ENCODE results near the gene DNAJB13.
"Not testable (repeated sequence)": the region's sequence is repeated elsewhere in the genome, so short reads cannot be mapped to it uniquely, and the experiment has no call there.

The DNAJB13 gene

GRCh38 chr11:73950869-73951710 lies at the start of gene DNAJB13:
Gene DNAJB13, plus strand, starts transcription at chr11:73951026. Its CDS starts 44 bp downstream, at chr11:73951070.
- no peak for DNase-seq

DNA sequence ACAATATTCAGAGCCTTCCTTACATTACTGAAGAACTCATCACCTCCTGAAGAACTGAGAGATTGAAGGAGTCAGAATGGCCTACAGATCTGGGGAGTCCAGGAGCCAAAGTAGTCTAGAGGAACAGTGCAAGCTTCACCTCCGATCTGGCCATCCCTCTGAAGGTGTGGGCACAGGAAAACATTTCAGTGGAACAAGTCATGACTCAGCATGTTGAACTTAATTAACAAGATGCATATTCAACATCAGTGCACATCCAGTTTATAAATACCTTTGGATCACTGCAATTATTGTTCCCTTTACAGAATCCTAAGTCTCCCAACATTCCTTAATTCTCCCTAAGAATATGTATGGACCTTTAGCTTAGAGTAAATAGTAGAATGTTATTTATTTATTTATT lies 48.5 kb upstream of the DNAJB13 start:
- no peak for DNase-seq

- DNase-seq = no peak
These were observed 43.6 kb upstream of the DNAJB13 start for GRCh38 chr11:73907191-73907590.

DNA sequence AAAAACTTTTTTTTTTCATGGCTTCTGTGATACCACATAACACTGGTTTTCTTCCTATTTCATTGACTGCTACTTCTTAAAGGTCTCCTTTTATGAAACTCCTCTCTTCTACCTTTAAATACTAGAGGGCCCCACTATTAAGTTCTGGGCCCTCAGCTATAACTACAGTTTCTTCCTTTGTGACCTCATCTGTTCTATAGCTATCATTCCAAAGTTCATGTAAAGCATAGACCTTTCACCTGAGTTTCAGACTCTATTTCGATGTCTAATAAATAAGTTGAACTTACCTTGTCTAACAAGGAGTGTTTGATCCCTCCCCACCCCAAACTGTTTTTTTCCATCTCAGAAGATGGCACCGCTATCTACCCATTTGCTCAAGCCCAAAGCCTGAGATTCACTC lies 38.8 kb upstream of the DNAJB13 start:
- DNase-seq = no peak

GRCh38 chr11:73913472-73913871 lies 37.4 kb upstream of the DNAJB13 start:
- DNase-seq = no peak

DNA sequence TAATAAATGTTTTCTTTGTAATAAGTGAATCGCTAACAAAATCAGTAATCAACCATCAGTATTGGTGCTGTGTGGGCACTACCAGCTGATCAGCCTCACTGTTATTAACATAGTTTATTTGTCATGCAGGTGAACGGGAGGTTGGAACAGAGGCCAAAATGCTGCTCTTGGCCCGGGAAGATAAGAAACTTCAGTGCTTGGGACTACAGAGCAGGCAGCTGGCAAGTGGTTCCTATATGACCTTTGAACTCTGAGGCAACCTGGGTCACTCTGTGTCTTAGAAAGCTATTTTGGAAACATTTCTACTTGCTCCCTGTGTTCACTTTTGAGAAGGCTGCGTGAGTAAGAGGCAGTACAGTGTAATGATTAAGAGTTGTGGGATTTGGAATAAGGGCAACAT lies 36.5 kb upstream of the DNAJB13 start:
- no peak for DNase-seq

DNA sequence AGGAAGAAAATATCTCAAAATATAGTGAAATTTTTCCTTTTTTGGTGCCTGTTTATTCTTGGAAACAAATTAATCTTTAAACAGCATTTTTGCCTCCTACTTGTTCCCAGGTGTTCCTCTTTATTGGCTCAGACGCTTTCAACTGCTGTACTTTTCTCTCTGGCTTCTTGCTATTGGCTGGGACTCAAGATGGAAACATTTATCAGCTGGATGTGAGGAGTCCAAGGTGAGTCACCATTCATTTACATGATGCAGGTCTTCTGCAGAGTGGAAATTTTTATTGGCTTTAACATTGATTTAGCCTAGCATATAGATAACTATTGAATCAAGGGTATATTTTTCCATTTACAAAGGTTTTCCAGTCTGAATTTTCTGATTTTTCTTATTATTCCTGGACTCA lies 34.4 kb upstream of the DNAJB13 start:
- DNase-seq = no peak

- no peak for DNase-seq
These were observed 29.6 kb upstream of the DNAJB13 start for GRCh38 chr11:73921180-73921579.

- no peak for DNase-seq
These were observed 21.4 kb upstream of the DNAJB13 start for GRCh38 chr11:73929388-73929787.

GRCh38 chr11:73931039-73931645 lies 19.7 kb upstream of the DNAJB13 start:
- DNase-seq = no peak

- DNase-seq = no peak
These were observed 18.9 kb upstream of the DNAJB13 start for GRCh38 chr11:73931951-73932350.

- no peak for DNase-seq
These were observed 18.0 kb upstream of the DNAJB13 start for GRCh38 chr11:73932781-73933180.

DNA sequence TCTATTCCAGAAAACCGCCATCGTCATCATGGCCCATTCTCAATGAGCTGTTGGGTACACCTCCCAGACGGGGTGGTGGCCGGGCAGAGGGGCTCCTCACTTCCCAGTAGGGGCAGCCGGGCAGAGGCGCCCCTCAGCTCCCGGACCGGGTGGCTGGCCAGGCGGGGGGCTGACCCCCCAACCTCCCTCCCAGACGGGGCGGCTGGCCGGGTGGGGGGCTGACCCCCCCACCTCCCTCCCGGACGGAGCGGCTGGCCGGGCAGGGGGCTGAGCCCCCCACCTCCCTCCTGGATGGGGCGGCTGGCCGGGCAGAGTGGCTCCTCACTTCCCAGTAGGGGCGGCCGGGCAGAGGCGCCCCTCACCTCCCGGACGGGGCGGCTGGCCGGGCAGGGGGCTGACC lies 14.8 kb upstream of the DNAJB13 start:
- not testable (repeated sequence) for DNase-seq

GRCh38 chr11:73939096-73939495 lies 11.7 kb upstream of the DNAJB13 start:
- DNase-seq = no peak

GRCh38 chr11:73940801-73941570 lies 9.8 kb upstream of the DNAJB13 start:
- no peak for DNase-seq

- DNase-seq = no peak
These were observed 8.8 kb upstream of the DNAJB13 start for GRCh38 chr11:73942010-73942409.

DNA sequence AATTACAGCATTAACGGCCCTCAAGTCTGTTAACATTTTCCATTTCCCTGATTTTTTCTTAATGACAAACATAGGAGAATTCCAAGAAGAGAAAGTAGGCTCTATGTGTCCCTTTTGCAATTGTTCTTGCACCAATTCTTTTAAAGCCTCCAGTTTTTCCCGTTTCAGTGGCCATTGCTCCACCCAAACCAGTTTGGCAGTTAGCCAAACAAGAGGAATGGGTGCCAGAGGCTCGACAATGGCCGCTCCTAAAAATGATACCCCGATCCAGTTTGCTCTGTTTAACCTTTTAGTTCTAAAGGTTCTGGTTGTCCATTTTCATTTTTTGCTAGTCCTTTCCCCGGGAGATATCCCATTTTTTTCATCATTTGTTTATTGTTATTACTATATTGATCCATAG lies 6.7 kb upstream of the DNAJB13 start:
- no peak for DNase-seq

GRCh38 chr11:73944901-73945300 lies 5.9 kb upstream of the DNAJB13 start:
- DNase-seq = no peak

DNA sequence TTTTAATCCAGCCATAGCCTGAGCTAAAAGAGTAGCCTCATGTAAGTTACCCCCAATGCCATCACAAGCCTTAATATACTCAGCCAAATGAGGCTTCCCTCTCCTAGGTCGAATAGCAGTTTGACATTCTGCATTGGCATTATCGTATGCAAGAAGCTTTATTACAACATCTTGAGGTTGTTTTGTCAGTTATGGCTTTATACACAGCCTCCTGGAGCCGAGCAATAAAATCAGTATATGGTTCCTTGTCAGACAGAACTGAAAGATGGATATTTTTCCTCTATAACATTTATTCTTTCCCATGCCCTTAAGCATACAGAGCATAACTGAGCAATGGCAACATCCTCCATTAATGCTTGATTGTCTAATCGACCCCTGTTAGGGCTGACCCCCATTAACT lies 5.4 kb upstream of the DNAJB13 start:
- no peak for DNase-seq

DNA sequence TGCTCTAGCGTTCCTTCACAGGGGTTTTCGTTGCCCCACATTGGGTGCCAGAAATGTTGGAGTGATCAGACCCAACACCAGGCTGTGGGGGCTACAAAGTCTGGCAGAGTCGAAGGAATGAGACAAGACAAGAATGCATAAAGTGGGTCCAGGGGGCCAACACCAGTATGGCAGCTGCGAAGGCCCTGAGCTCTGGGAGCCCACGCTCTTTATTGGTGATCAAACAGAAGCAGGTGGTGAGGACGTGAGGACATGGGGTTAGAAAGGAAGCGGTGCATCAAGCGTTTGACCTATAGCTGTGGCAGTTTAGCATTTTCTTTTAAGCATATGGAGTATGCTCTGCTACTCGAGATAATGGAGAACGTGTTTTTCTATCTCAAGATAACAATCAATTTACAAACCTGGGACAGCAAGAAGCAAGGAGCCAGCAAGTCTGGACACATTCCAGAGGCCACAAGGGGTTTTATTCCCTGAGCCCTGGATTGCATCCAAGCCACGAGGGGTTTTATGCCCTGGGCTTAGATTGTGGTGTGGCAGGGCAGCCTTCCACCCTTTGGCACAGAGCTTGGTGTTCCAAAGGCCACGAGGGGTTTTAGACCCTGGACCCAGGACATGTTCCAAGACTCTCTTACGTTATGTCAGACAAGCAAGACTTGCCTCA lies 3.9 kb upstream of the DNAJB13 start:
- no peak for DNase-seq

DNA sequence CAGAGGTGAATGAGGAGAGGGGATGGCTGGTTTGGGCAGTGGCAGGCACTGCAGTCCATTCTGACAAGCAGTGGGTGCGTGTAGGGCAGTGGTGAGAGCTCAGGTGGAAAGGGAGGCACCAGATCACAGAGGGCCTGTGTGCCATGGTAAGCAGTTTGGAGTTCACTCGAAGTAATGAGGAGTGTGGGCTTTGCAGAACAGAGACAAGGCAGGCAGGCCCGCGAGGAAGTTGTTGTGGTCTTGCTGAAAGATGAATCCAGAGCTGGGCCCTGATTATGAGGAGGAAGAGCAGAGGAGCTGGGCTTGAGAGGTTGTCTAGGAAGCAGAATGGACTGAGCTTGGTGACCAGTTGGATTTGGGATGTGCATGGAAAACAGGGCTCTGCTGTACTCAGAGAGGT lies 1.6 kb upstream of the DNAJB13 start:
- DNase-seq = no peak

DNA sequence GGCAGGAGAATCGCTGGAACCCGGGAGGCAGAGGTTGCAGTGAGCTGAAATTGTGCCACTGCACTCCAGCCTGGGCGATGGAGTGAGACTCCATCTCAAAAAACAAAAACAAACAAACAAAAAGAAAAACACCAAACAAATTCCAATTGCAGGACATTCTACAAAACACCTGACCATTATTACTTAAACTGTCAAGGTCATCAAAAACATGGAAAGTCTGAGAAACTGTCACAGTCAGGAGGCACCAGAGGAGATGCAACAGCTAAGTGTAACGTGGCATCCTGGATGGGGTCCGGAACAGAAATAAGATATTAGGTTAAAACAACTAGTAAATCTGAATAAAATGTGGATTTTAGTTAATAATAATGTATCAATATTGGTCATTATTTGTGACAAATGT lies 914 bp upstream of the DNAJB13 start:
- no peak for DNase-seq

DNA sequence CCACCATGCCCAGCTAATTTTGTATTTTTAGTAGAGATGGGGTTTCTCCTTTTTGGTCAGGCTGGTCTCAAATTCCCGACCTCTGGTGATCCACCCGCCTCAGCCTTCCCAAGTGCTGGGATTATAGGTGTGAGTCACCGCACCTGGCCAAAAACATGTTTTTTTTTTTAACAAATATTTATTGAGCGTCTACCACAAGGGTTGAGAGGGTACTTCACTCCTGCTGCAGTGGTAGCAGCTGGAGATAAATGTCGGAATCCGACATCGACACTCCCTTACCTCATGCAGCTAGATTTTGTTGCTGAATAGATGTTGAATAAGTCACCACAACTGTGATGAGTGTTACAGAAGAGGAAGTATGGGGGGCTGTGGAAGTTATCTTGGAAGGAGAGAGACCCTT lies 971 bp downstream of the DNAJB13 start:
- DNase-seq = no peak

Measured in right forelimb (tissue), 1 donor.